Keratinocyte (primary cell): Measurements from ENCODE around the gene KIFC3.

ENCODE experiments used
- EZH2 ChIP-seq: IDR thresholded peaks from one replicate; pipeline ENCODE4 v1.6.1; 2012; ENCODE audit warnings: inconsistent platforms, mild to moderate bottlenecking, low read length, moderate library complexity
- TF ChIP-seq, protein P1 (sequence below), 3 experiments: IDR thresholded peaks in 1 of 3; conservative IDR thresholded peaks in 1 of 3; optimal IDR thresholded peaks in 1 of 3; 2 replicates in 2 of 3; 3 replicates in 1 of 3; pipeline versions ENCODE3 to v1.5.1; 2011; ENCODE audit warnings: low read length in 3 of 3, mild to moderate bottlenecking in 3 of 3, moderate library complexity in 2 of 3, control low read depth in 1 of 3, inconsistent platforms in 1 of 3; ENCODE audit not compliant: insufficient read depth in 2 of 3; ENCODE audit errors: extremely low read depth in 1 of 3

- TF ChIP-seq, protein P1, sequence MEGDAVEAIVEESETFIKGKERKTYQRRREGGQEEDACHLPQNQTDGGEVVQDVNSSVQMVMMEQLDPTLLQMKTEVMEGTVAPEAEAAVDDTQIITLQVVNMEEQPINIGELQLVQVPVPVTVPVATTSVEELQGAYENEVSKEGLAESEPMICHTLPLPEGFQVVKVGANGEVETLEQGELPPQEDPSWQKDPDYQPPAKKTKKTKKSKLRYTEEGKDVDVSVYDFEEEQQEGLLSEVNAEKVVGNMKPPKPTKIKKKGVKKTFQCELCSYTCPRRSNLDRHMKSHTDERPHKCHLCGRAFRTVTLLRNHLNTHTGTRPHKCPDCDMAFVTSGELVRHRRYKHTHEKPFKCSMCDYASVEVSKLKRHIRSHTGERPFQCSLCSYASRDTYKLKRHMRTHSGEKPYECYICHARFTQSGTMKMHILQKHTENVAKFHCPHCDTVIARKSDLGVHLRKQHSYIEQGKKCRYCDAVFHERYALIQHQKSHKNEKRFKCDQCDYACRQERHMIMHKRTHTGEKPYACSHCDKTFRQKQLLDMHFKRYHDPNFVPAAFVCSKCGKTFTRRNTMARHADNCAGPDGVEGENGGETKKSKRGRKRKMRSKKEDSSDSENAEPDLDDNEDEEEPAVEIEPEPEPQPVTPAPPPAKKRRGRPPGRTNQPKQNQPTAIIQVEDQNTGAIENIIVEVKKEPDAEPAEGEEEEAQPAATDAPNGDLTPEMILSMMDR (optimal IDR thresholded peaks at IDR 0.05 in 1 of 3, IDR thresholded peaks at IDR 0.05 in 1 of 3, conservative IDR thresholded peaks at IDR 0.05 in 1 of 3; ENCODE audit: extremely low read depth in 1 of 3, insufficient read depth in 2 of 3, low read length in 3 of 3) = no peak
- TF ChIP-seq EZH2 = no peak
Measured at GRCh38 chr16:57804111-57804837, 2.0 kb upstream of the KIFC3 start.
